Neutrophil (primary cell): Measurements from ENCODE around the gene DUSP16.

ENCODE experiments used
- H3K27ac ChIP-seq: fragments of 200-600 bp; sonication (generic); 2 replicates; pipeline ENCODE4 v1.5.1; 2016; ENCODE audit warnings: mild to moderate bottlenecking, moderate library complexity
- H3K27me3 ChIP-seq: fragments of 200-600 bp; sonication (generic); 2 replicates; pipeline ENCODE4 v1.6.0; 2016; ENCODE audit warnings: mild to moderate bottlenecking
- H3K36me3 ChIP-seq: fragments of 200-600 bp; sonication (generic); 2 replicates; pipeline ENCODE4 v1.5.1; 2017
- H3K4me1 ChIP-seq, 2 experiments: fragments of 200-600 bp in 1 of 2; sonication (generic) in 1 of 2; 1 replicate in 1 of 2; 2 replicates in 1 of 2; pipeline versions ENCODE4 v1.5.1 to v1.6.1; 2013 to 2016; ENCODE audit warnings: low read depth in 1 of 2, low read length in 1 of 2, mild to moderate bottlenecking in 1 of 2, moderate library complexity in 1 of 2; ENCODE audit not compliant: control insufficient read depth in 1 of 2, insufficient read depth in 1 of 2
- H3K4me3 ChIP-seq, 2 experiments: fragments of 200-600 bp in 1 of 2; sonication (generic) in 1 of 2; 1 replicate in 1 of 2; 2 replicates in 1 of 2; pipeline ENCODE4 v1.5.1; 2013 to 2016; ENCODE audit warnings: low read depth in 1 of 2, low read length in 1 of 2, mild to moderate bottlenecking in 1 of 2, moderate library complexity in 1 of 2
- H3K9me3 ChIP-seq: fragments of 200-600 bp; sonication (generic); 2 replicates; pipeline ENCODE4 v1.5.1; 2016
- TF ChIP-seq, protein P1 (sequence below): fragments of 200-600 bp; sonication (generic); IDR thresholded peaks from 2 replicates; pipeline ENCODE4 v1.5.1; 2016; ENCODE audit warnings: antibody characterized with exemption

The DUSP16 gene

DNA sequence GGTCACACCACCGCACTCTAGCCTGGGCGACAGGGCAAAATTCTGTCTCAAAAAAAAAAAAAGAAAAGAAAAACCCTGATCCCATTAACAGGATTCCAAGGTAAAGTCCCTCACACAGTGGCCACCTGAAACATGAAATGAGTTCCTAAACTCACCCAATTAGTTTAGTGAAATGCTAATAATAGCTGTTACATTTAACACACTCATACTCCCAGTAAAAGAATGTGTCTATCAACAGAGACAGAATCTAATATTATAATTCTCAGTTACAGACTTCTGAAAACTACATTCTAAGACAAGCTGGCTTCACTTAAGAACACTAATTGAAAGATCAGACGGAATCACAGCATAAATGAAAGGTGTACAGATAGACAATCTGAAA is 44.2 kb downstream of the DUSP16 start:
- H3K4me1 ChIP-seq: peaks cover 9 to 12% of the 10 kb centered on the region in 2 experiments

DNA sequence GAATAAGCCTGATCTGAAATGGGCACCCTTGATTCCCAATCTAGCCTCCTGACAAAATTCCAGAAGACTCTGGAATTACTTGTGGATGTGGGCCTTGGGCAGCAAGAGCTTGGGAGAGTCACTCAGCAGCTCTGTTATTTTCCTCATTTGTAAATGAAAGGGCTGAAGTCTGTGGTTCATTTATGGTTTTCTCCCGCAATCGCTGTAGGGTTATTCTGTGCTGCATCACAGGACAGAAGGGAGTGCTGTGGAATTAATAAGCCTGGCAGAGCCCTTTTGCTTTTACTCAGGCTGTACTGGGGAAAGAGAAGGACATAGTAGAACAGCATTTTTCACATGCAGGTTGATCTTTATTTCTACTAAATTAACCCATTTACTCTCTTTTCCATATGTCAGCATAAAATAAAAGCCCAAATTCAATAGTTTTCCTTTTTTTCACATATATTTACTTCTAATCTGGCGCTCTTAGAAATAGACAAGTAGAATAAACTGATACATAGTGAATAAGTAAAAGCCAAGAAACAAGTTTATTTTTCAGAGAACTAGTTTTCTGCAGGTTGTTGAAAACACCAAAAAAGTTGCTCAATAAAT is 49.2 kb downstream of the DUSP16 start:
- no peaks in the 10 kb centered on the region for H3K9me3 ChIP-seq
- H3K27ac ChIP-seq: no peak overlapping the region

More for the DNA sequence above, 44.2 kb downstream of the DUSP16 start:
- Histone ChIP-seq H3K27me3 (no peaks in the 10 kb centered on the region), H3K4me3 (no peak overlapping the region), H3K9me3 (no peaks in the 10 kb centered on the region), H3K36me3 (peaks cover 14% of the 10 kb centered on the region), H3K27ac (no peak overlapping the region)
- TF ChIP-seq, protein P1, sequence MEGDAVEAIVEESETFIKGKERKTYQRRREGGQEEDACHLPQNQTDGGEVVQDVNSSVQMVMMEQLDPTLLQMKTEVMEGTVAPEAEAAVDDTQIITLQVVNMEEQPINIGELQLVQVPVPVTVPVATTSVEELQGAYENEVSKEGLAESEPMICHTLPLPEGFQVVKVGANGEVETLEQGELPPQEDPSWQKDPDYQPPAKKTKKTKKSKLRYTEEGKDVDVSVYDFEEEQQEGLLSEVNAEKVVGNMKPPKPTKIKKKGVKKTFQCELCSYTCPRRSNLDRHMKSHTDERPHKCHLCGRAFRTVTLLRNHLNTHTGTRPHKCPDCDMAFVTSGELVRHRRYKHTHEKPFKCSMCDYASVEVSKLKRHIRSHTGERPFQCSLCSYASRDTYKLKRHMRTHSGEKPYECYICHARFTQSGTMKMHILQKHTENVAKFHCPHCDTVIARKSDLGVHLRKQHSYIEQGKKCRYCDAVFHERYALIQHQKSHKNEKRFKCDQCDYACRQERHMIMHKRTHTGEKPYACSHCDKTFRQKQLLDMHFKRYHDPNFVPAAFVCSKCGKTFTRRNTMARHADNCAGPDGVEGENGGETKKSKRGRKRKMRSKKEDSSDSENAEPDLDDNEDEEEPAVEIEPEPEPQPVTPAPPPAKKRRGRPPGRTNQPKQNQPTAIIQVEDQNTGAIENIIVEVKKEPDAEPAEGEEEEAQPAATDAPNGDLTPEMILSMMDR: no peak

DNA sequence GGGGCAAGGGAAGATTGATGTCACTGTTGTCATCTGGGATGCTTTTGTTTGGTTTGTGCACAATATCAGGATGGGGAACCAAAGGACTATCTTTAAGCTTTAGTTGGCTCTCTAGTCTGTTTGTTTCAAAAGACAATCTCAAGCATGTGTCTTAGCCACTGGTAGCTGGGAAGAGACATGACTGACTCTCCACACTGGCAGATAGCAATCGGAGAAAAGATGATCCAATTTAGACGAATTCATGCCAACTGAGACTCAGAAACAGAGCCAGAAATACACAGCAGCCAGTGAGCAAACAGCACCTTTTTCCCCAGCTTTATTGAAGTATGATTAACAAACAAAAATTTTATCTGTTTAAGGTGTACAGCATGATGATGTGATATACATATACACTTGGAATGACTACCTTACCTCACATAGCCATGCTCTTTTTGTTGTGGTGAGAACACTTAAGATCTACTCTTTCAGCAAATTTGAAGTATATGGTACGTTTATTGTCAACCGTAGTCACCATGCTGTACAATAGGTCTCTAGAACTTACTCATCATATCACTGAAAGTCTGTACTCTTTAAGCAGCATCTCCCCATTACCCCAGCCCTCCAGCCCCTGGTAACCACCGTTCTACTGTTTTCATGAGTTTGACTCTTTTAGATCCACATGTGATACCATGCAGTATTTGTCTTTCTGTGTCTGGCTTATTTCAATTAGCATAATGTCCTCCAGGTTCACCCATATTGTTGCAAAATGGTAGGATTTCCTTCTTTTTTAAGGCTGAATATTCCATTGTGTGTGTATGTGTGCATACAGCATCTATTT is 50.6 kb downstream of the DUSP16 start:
- Histone ChIP-seq H3K36me3 (peaks cover 1% of the 10 kb centered on the region), H3K4me1 (peaks cover 13 to 20% of the 10 kb centered on the region in 2 experiments), H3K27ac (no peak overlapping the region), H3K9me3 (no peaks in the 10 kb centered on the region), H3K4me3 (no peak overlapping the region), H3K27me3 (no peaks in the 10 kb centered on the region)
- TF ChIP-seq, protein P1: no peak

More for the DNA sequence above, 49.2 kb downstream of the DUSP16 start:
- Histone ChIP-seq H3K27me3 (no peaks in the 10 kb centered on the region), H3K4me1 (peaks cover 6 to 10% of the 10 kb centered on the region in 2 experiments), H3K4me3 (no peak overlapping the region), H3K36me3 (peaks cover 14% of the 10 kb centered on the region)
- TF ChIP-seq, protein P1: no peak

DNA sequence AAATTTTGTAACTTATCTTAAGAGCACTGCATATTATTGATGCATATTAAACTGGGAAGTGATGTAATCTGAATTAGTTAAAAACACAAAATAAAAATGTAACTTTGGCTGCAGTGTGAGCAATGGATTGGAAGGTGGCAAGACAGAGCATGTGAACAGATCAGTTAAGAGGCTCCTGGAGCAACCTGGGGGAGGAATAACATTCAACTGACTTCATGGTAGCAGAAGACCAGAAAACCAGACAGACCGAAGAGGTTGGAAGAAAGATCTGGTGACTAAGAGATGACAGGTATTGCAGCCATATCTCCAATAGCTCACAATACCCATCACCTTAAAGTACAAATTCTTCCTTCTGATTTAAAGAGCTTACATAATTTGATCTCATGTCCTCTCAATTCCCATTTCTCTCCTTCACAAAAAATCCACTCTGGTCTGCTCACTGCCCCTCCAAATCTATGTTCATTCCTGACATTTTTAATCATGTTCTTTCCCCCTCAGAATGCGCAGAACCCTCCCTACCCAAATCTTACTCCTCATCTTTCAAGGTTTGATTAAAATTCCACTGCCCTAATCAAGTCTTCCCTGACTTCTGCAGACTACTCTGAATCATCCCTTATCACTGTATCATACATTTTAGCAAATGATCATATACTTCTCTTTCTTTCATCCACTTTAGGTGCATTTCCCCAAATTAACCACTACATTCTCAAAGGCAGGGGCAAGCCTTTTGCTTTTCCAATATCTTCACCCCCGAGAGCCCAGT is 51.5 kb downstream of the DUSP16 start:
- TF ChIP-seq, protein P1: no peak
- H3K9me3 ChIP-seq: no peaks in the 10 kb centered on the region
- H3K4me3 ChIP-seq: no peak overlapping the region
- no peak overlapping the region for H3K27ac ChIP-seq
- H3K27me3 ChIP-seq: no peaks in the 10 kb centered on the region
- no peaks in the 10 kb centered on the region for H3K36me3 ChIP-seq
- H3K4me1 ChIP-seq: peaks cover 18 to 29% of the 10 kb centered on the region in 2 experiments

DNA sequence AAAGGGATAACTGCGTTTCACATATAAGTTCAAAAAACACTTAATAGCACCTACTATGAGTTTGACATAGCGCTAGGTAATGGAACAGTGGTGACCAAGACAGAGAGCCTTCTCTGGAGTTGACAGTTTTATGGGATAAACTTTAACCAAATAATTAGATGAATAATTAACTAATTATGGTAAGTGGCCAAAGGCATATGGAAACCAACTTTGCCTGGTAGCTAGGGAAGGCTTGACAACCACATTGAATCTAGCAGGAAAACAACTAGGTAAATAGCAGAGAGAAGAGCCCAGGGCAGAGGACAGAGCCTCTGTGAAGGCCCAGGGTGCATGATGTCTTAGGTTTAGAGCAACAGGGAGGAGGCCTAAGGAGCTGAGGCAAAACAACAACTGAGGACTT is 52.1 kb downstream of the DUSP16 start:
- Histone ChIP-seq H3K9me3 (no peaks in the 10 kb centered on the region), H3K4me1 (peaks cover 23 to 34% of the 10 kb centered on the region in 2 experiments), H3K27me3 (no peaks in the 10 kb centered on the region), H3K27ac (no peak overlapping the region), H3K4me3 (no peak overlapping the region), H3K36me3 (no peaks in the 10 kb centered on the region)
- TF ChIP-seq, protein P1: no peak
